GM19455 (cell line): Measurements from ENCODE around the gene ATP8B1.
A peak's percentile ranks its signal among the peaks of the same experiment; 100 is the strongest.

Experiments
- ATAC-seq: cut with Tn5 transposase; IDR thresholded peaks from one replicate; pipeline ENCODE4 v1.9.1; 2021; ENCODE audit not compliant: unreplicated experiment

Gene ATP8B1

GRCh38 chr18:57794951-57795728 is 8.0 kb downstream of the ATP8B1 start:
- no peak for ATAC-seq

GRCh38 chr18:57793302-57793986 is 9.7 kb downstream of the ATP8B1 start:
- no peak for ATAC-seq

- ATAC-seq = no peak
Observed at GRCh38 chr18:57792631-57793301, 10.3 kb downstream of the ATP8B1 start.

- no peak for ATAC-seq
Observed at GRCh38 chr18:57791911-57792310, 11.2 kb downstream of the ATP8B1 start.

GRCh38 chr18:57791192-57791591 is 11.9 kb downstream of the ATP8B1 start:
- ATAC-seq = no peak

- no peak for ATAC-seq
Observed at GRCh38 chr18:57790316-57790715, 12.8 kb downstream of the ATP8B1 start.

- no peak for ATAC-seq
Observed at GRCh38 chr18:57789759-57790158, 13.4 kb downstream of the ATP8B1 start.

- no peak for ATAC-seq
Observed at GRCh38 chr18:57789090-57789489, 14.0 kb downstream of the ATP8B1 start.

GRCh38 chr18:57787068-57787685 is 15.9 kb downstream of the ATP8B1 start:
- no peak for ATAC-seq

- no peak for ATAC-seq
Observed at GRCh38 chr18:57785751-57786437, 17.2 kb downstream of the ATP8B1 start.

- no peak for ATAC-seq
Observed at GRCh38 chr18:57784801-57785114, 18.4 kb downstream of the ATP8B1 start.

- ATAC-seq = no peak
Observed at GRCh38 chr18:57784034-57784800, 18.9 kb downstream of the ATP8B1 start.

- no peak for ATAC-seq
Observed at GRCh38 chr18:57782049-57782448, 21.1 kb downstream of the ATP8B1 start.

GRCh38 chr18:57780706-57781347 is 22.3 kb downstream of the ATP8B1 start:
- ATAC-seq = peak; percentile 76

- ATAC-seq = no peak
Observed at GRCh38 chr18:57780318-57780705, 22.8 kb downstream of the ATP8B1 start.

GRCh38 chr18:57776767-57777166 is 26.3 kb downstream of the ATP8B1 start:
- no peak for ATAC-seq

- no peak for ATAC-seq
Observed at GRCh38 chr18:57776354-57776753, 26.8 kb downstream of the ATP8B1 start.

- no peak for ATAC-seq
Observed at GRCh38 chr18:57775937-57776336, 27.2 kb downstream of the ATP8B1 start.

- ATAC-seq = no peak
Observed at GRCh38 chr18:57772387-57772799, 30.7 kb downstream of the ATP8B1 start.

GRCh38 chr18:57771626-57772025 is 31.5 kb downstream of the ATP8B1 start:
- ATAC-seq = no peak
